ENCODE measurements around the gene PPP1R3F. TPM values are rescaled to one million over a fixed set of nuclear protein-coding genes. Genes with fewer than 3 reads are reported as not detected.

Gene PPP1R3F
- total and polyA plus RNA-seq, 2 donors from 2014 or later = 4.5 to 5.1 TPM

- intact Hi-C loops (cut with DNase I) = no loop called here
- DNase-seq = peak in 1 of 5 donors; percentile 13
These were observed 6.0 kb upstream of the PPP1R3F start for GRCh38 chrX:49263631-49264030.

GRCh38 chrX:49264460-49264859 is 5.1 kb upstream of the PPP1R3F start, which contains the start of gene FOXP3:
Gene FOXP3, minus strand, starts transcription at chrX:49264710. Its CDS starts 6,205 bp downstream, at chrX:49258505.
- no peaks in the 10 kb centered on the region for H3K27me3 ChIP-seq (ENCODE audit: control insufficient read depth, insufficient read depth, low read length)
- TF ChIP-seq CTCF (IDR thresholded peaks at IDR 0.05; ENCODE audit: borderline replicate concordance, extremely low read depth, insufficient read depth) = no peak
- peak in 1 of 5 donors; percentile 18 for DNase-seq
- H3K27ac ChIP-seq (ENCODE audit: low read depth in 2 of 2, low read length in 2 of 2) = no peak within 1 kb of the TSS
- H3K36me3 ChIP-seq (ENCODE audit: control insufficient read depth in 2 of 3, insufficient read depth in 3 of 3, low read length in 3 of 3) = no peaks in the 10 kb centered on the region
- H3K4me1 ChIP-seq (ENCODE audit: control insufficient read depth in 2 of 3, insufficient read depth in 2 of 3, low read depth in 1 of 3, low read length in 3 of 3) = peaks cover 0 to 4% (median 0%) of the 10 kb centered on the region in 3 donors
- intact Hi-C loops (cut with DNase I) = no loop called here
- no peak within 1 kb of the TSS for H3K4me3 ChIP-seq (ENCODE audit: low read length in 3 of 3)
- no peaks in the 10 kb centered on the region for H3K9me3 ChIP-seq (ENCODE audit: control insufficient read depth in 2 of 3, insufficient read depth in 1 of 3, low read length in 3 of 3)
- FAIRE-seq = no peak
- no peak within 1 kb of the TSS for H3K9ac ChIP-seq (ENCODE audit: low read length in 3 of 3)

More at GRCh38 chrX:49263631-49264030, 6.0 kb upstream of the PPP1R3F start:
- H3K27me3 ChIP-seq (ENCODE audit: control insufficient read depth, insufficient read depth, low read length) = no peaks in the 10 kb centered on the region
- H3K4me1 ChIP-seq (ENCODE audit: control insufficient read depth in 2 of 3, insufficient read depth in 2 of 3, low read depth in 1 of 3, low read length in 3 of 3) = peaks cover 0 to 2% (median 0%) of the 10 kb centered on the region in 3 donors
- H3K9me3 ChIP-seq (ENCODE audit: control insufficient read depth in 2 of 3, insufficient read depth in 1 of 3, low read length in 3 of 3) = no peaks in the 10 kb centered on the region
- no peaks in the 10 kb centered on the region for H3K36me3 ChIP-seq (ENCODE audit: control insufficient read depth in 2 of 3, insufficient read depth in 3 of 3, low read length in 3 of 3)
- H3K4me3 ChIP-seq (ENCODE audit: low read length in 3 of 3) = no peak overlapping the region
- no peak overlapping the region for H3K9ac ChIP-seq (ENCODE audit: low read length in 3 of 3)
- FAIRE-seq = no peak
- no peak overlapping the region for H3K27ac ChIP-seq (ENCODE audit: low read depth in 2 of 2, low read length in 2 of 2)
- no peak for TF ChIP-seq CTCF (IDR thresholded peaks at IDR 0.05; ENCODE audit: borderline replicate concordance, extremely low read depth, insufficient read depth)

GRCh38 chrX:49266523-49267445 is 2.8 kb upstream of the PPP1R3F start:
- intact Hi-C loops (cut with DNase I) = no loop called here
- Histone ChIP-seq H3K4me1 (ENCODE audit: control insufficient read depth in 2 of 3, insufficient read depth in 2 of 3, low read depth in 1 of 3, low read length in 3 of 3) (peaks cover 0 to 6% (median 0%) of the 10 kb centered on the region in 3 donors), H3K9ac (ENCODE audit: low read length in 3 of 3) (no peak overlapping the region), H3K27me3 (ENCODE audit: control insufficient read depth, insufficient read depth, low read length) (no peaks in the 10 kb centered on the region), H3K9me3 (ENCODE audit: control insufficient read depth in 2 of 3, insufficient read depth in 1 of 3, low read length in 3 of 3) (no peaks in the 10 kb centered on the region), H3K27ac (ENCODE audit: low read depth in 2 of 2, low read length in 2 of 2) (no peak overlapping the region), H3K36me3 (ENCODE audit: control insufficient read depth in 2 of 3, insufficient read depth in 3 of 3, low read length in 3 of 3) (no peaks in the 10 kb centered on the region), H3K4me3 (ENCODE audit: low read length in 3 of 3) (no peak overlapping the region)
- no peak for FAIRE-seq
- no peak for TF ChIP-seq CTCF (IDR thresholded peaks at IDR 0.05; ENCODE audit: borderline replicate concordance, extremely low read depth, insufficient read depth)
- DNase-seq = peak in 2 of 5 donors; percentile 10 to 43
